Activated naive CD4-positive, alpha-beta T cell treated with anti-CD3 and anti-CD28 coated beads, Interleukin-2, amount 50 U/mL, for 72 hours (primary cell): ENCODE measurements around the gene YPEL4. TPM values are rescaled to one million over a fixed set of nuclear protein-coding genes. Genes with fewer than 3 reads are reported as not detected.

Experiments
- ATAC-seq, 2 donors: fragments of 150-1000 bp; cut with Tn5 transposase; 2 replicates each; pipeline ENCODE4 v1.10.0; 2021; ENCODE audit warnings: mild to moderate bottlenecking in 2 of 2, moderate library complexity in 2 of 2
- DNase-seq, 2 donors: peaks; one replicate each; pipeline ENCODE4 v3.0.0; 2021 to 2022; ENCODE audit warnings: low spot score in 2 of 2
- H3K27ac Mint-ChIP-seq, 2 donors: one replicate each; pipeline ENCODE4 v1.8.0; 2022; ENCODE audit warnings: mild to moderate bottlenecking in 2 of 2, mixed read lengths in 2 of 2
- H3K36me3 Mint-ChIP-seq, 2 donors: one replicate each; pipeline ENCODE4 v1.8.0; 2022; ENCODE audit warnings: mixed read lengths in 2 of 2
- H3K9me3 Mint-ChIP-seq, 2 donors: one replicate each; pipeline ENCODE4 v1.8.0; 2022; ENCODE audit warnings: mixed read lengths in 2 of 2
- total RNA-seq, 2 donors: library from RNA; stranded (reverse); gene quantifications; one replicate each; pipeline ENCODE4 v1.2.3, GENCODE V29; 2022

YPEL4 gene
- total RNA-seq, 2 donors from 2014 or later, result 1.4 TPM; not detected in 1

GRCh38 chr11:57619331-57619730 lies 30.4 kb downstream of the YPEL4 start:
- DNase-seq, result no peak
- H3K27ac Mint-ChIP-seq, result no peak overlapping the region
- H3K36me3 Mint-ChIP-seq, result peaks cover 0 to 10% of the 10 kb centered on the region in 2 donors
- no peak for ATAC-seq
- peaks cover 0 to 2% of the 10 kb centered on the region in 2 donors for H3K9me3 Mint-ChIP-seq

- Mint-ChIP-seq H3K9me3 (peaks cover 0 to 2% of the 10 kb centered on the region in 2 donors), H3K27ac (no peak overlapping the region), H3K36me3 (peaks cover 0 to 10% of the 10 kb centered on the region in 2 donors)
- no peak for DNase-seq
- no peak for ATAC-seq
These were observed 31.3 kb downstream of the YPEL4 start for GRCh38 chr11:57618438-57618837.

GRCh38 chr11:57616595-57616994 lies 33.1 kb downstream of the YPEL4 start:
- Mint-ChIP-seq H3K9me3 (peaks cover 0 to 2% of the 10 kb centered on the region in 2 donors), H3K27ac (peak overlapping the region in 1 of 2 donors; percentile 17), H3K36me3 (peaks cover 0 to 10% of the 10 kb centered on the region in 2 donors)
- ATAC-seq (no peak), DNase-seq (no peak)

- no peak overlapping the region for H3K27ac Mint-ChIP-seq
- DNase-seq, result no peak
- ATAC-seq, result no peak
- peaks cover 0 to 10% of the 10 kb centered on the region in 2 donors for H3K36me3 Mint-ChIP-seq
- H3K9me3 Mint-ChIP-seq, result no peaks in the 10 kb centered on the region
These were observed 34.4 kb downstream of the YPEL4 start for GRCh38 chr11:57615308-57615707.

GRCh38 chr11:57614234-57614772 lies 35.4 kb downstream of the YPEL4 start:
- peaks cover 0 to 3% of the 10 kb centered on the region in 2 donors for H3K36me3 Mint-ChIP-seq
- H3K27ac Mint-ChIP-seq, result peak overlapping the region in 1 of 2 donors; percentile 42
- ATAC-seq, result no peak
- H3K9me3 Mint-ChIP-seq, result no peaks in the 10 kb centered on the region
- no peak for DNase-seq

- Mint-ChIP-seq H3K9me3 (no peaks in the 10 kb centered on the region), H3K27ac (no peak overlapping the region), H3K36me3 (no peaks in the 10 kb centered on the region)
- ATAC-seq, result no peak
- DNase-seq, result no peak
These were observed 39.5 kb downstream of the YPEL4 start for GRCh38 chr11:57610170-57610569.

- Mint-ChIP-seq H3K9me3 (no peaks in the 10 kb centered on the region), H3K36me3 (no peaks in the 10 kb centered on the region), H3K27ac (no peak overlapping the region)
- DNase-seq (no peak), ATAC-seq (no peak)
These were observed 44.7 kb downstream of the YPEL4 start for GRCh38 chr11:57605028-57605420.

- H3K36me3 Mint-ChIP-seq, result no peaks in the 10 kb centered on the region
- H3K9me3 Mint-ChIP-seq, result no peaks in the 10 kb centered on the region
- no peak overlapping the region for H3K27ac Mint-ChIP-seq
- no peak for DNase-seq
- ATAC-seq, result no peak
These were observed 45.2 kb downstream of the YPEL4 start for GRCh38 chr11:57604296-57605027.

GRCh38 chr11:57601297-57601696 lies 48.4 kb downstream of the YPEL4 start:
- no peak for DNase-seq
- no peak overlapping the region for H3K27ac Mint-ChIP-seq
- ATAC-seq, result no peak
- H3K36me3 Mint-ChIP-seq, result no peaks in the 10 kb centered on the region
- no peaks in the 10 kb centered on the region for H3K9me3 Mint-ChIP-seq

GRCh38 chr11:57599381-57599780 lies 50.3 kb downstream of the YPEL4 start:
- H3K9me3 Mint-ChIP-seq, result no peaks in the 10 kb centered on the region
- ATAC-seq (no peak), DNase-seq (no peak)
- no peak overlapping the region for H3K27ac Mint-ChIP-seq
- no peaks in the 10 kb centered on the region for H3K36me3 Mint-ChIP-seq

GRCh38 chr11:57598831-57599155 lies 50.9 kb downstream of the YPEL4 start:
- H3K27ac Mint-ChIP-seq, result no peak overlapping the region
- no peaks in the 10 kb centered on the region for H3K36me3 Mint-ChIP-seq
- no peak for ATAC-seq
- H3K9me3 Mint-ChIP-seq, result no peaks in the 10 kb centered on the region
- DNase-seq, result no peak

- no peak for DNase-seq
- H3K9me3 Mint-ChIP-seq, result no peaks in the 10 kb centered on the region
- H3K27ac Mint-ChIP-seq, result no peak overlapping the region
- no peaks in the 10 kb centered on the region for H3K36me3 Mint-ChIP-seq
- no peak for ATAC-seq
These were observed 51.5 kb downstream of the YPEL4 start for GRCh38 chr11:57597916-57598830.

- ATAC-seq (no peak), DNase-seq (no peak)
- H3K27ac Mint-ChIP-seq, result no peak within 1 kb of the TSS
- no peaks in the 10 kb centered on the region for H3K9me3 Mint-ChIP-seq
- no peaks in the 10 kb centered on the region for H3K36me3 Mint-ChIP-seq
These were observed 52.2 kb downstream of the YPEL4 start, which contains the start of gene SERPING1 for GRCh38 chr11:57597461-57597915. Gene SERPING1 (plus strand): TSS chr11:57597685. CDS start chr11:57598271, 586 bp downstream.

- Mint-ChIP-seq H3K9me3 (no peaks in the 10 kb centered on the region), H3K27ac (no peak overlapping the region), H3K36me3 (no peaks in the 10 kb centered on the region)
- DNase-seq (no peak), ATAC-seq (no peak)
These were observed 53.3 kb downstream of the YPEL4 start for GRCh38 chr11:57596266-57596885.
